ENCODE data around the gene FRS3. TPM values are rescaled to one million over a fixed set of nuclear protein-coding genes. Genes with fewer than 3 reads are reported as not detected.

The FRS3 gene
- total RNA-seq, 1 experiment from 2014 or later = 3.0 TPM

DNA sequence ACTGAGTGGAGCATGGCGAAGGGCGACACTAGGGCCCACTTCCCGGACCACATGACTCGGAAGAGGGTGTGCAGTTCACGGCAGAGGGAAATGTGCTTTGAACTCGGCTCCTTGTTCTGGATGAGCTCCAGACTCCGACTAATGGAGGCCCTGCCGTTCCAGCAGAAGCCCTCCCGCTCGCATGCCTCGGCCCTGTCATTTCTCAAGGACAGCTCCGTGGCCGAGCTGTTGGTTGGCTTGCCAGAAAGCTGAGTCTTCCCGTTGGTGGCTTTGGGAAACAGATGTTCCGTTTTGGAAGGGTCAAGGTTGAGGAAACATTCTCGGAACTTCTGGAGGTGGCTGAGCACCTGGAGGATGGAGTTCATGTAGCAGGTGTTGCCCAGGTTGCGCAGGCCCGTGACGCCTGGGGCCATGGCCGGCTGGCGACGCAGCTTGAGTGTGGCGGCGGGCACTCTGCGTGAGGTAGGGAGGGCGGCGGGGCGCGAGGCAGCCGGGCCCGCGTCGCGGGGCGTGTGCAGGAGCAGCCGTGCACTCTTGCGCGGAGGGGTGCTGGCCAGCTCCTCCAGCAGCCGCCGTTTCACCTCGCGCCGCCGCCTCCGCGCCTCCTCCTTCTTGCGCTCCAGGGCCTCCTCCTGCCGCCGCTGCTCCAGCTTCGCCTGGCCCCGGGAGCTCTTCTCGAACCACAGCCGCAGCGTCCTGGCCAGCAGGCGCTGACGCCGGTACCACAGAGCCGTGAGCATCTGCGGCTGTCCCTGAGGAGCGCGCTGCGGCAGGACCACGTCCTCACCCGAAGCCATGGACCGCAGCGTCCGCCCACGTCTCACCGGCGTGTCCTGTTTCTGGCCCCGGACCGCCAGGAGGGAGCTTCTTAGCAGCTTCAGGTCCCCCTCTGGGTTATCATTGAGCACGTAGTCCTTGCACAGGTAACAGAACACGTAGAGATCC, 26.4 kb upstream of the FRS3 start:
- Histone ChIP-seq H3K27me3 (ENCODE audit: control insufficient read depth, insufficient read depth, low read length) (no peaks in the 10 kb centered on the region), H3K27ac (ENCODE audit: low read length) (no peak overlapping the region), H3K4me1 (ENCODE audit: control insufficient read depth, insufficient read depth, low read length) (no peaks in the 10 kb centered on the region), H3K9me3 (ENCODE audit: control insufficient read depth, insufficient read depth, low read depth, low read length) (no peaks in the 10 kb centered on the region), H3K4me3 (ENCODE audit: low read depth in 2 of 2, low read length in 2 of 2) (no peak overlapping the region), H3K36me3 (ENCODE audit: control insufficient read depth, insufficient read depth, low read length) (no peaks in the 10 kb centered on the region)
- BruUV-seq (replicated peaks) = no TSS peak
- DNase-seq (ENCODE audit: low read depth, low spot score) (no peak), ATAC-seq (no peak)
- intact Hi-C loops (cut with micrococcal nuclease; ENCODE audit: unreplicated experiment) = no loop called here
- CTCF ChIA-PET = no interaction called here
- TF ChIP-seq, protein P1, sequence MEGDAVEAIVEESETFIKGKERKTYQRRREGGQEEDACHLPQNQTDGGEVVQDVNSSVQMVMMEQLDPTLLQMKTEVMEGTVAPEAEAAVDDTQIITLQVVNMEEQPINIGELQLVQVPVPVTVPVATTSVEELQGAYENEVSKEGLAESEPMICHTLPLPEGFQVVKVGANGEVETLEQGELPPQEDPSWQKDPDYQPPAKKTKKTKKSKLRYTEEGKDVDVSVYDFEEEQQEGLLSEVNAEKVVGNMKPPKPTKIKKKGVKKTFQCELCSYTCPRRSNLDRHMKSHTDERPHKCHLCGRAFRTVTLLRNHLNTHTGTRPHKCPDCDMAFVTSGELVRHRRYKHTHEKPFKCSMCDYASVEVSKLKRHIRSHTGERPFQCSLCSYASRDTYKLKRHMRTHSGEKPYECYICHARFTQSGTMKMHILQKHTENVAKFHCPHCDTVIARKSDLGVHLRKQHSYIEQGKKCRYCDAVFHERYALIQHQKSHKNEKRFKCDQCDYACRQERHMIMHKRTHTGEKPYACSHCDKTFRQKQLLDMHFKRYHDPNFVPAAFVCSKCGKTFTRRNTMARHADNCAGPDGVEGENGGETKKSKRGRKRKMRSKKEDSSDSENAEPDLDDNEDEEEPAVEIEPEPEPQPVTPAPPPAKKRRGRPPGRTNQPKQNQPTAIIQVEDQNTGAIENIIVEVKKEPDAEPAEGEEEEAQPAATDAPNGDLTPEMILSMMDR (IDR thresholded peaks at IDR 0.05) = no peak
- TF ChIP-seq SIN3A (IDR thresholded peaks at IDR 0.05; ENCODE audit: borderline replicate concordance, insufficient read depth, low read depth, low read length) (no peak), TCF7L2 (IDR thresholded peaks at IDR 0.05; ENCODE audit: low read depth, low read length) (no peak), POLR2AphosphoS5 (IDR thresholded peaks at IDR 0.05; ENCODE audit: low read depth, low read length) (no peak)
- TF ChIP-seq, protein P2, sequence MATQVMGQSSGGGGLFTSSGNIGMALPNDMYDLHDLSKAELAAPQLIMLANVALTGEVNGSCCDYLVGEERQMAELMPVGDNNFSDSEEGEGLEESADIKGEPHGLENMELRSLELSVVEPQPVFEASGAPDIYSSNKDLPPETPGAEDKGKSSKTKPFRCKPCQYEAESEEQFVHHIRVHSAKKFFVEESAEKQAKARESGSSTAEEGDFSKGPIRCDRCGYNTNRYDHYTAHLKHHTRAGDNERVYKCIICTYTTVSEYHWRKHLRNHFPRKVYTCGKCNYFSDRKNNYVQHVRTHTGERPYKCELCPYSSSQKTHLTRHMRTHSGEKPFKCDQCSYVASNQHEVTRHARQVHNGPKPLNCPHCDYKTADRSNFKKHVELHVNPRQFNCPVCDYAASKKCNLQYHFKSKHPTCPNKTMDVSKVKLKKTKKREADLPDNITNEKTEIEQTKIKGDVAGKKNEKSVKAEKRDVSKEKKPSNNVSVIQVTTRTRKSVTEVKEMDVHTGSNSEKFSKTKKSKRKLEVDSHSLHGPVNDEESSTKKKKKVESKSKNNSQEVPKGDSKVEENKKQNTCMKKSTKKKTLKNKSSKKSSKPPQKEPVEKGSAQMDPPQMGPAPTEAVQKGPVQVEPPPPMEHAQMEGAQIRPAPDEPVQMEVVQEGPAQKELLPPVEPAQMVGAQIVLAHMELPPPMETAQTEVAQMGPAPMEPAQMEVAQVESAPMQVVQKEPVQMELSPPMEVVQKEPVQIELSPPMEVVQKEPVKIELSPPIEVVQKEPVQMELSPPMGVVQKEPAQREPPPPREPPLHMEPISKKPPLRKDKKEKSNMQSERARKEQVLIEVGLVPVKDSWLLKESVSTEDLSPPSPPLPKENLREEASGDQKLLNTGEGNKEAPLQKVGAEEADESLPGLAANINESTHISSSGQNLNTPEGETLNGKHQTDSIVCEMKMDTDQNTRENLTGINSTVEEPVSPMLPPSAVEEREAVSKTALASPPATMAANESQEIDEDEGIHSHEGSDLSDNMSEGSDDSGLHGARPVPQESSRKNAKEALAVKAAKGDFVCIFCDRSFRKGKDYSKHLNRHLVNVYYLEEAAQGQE (IDR thresholded peaks at IDR 0.05; ENCODE audit: insufficient read depth in 1 of 2, low read depth in 2 of 2, low read length in 1 of 2) = no peak
- in situ Hi-C loops (cut with HindIII; ENCODE audit: low pct_unique_long_range_greater_than_20kb, low sequenced_read_pairs) = no loop called here
- POLR2A ChIA-PET = interaction anchor here (0.6 to 0.7 kb wide), 2 partner anchors 10 to 401 kb away, joined by 3 to 5 read pairs; no protein-coding TSS in a partner anchor

DNA sequence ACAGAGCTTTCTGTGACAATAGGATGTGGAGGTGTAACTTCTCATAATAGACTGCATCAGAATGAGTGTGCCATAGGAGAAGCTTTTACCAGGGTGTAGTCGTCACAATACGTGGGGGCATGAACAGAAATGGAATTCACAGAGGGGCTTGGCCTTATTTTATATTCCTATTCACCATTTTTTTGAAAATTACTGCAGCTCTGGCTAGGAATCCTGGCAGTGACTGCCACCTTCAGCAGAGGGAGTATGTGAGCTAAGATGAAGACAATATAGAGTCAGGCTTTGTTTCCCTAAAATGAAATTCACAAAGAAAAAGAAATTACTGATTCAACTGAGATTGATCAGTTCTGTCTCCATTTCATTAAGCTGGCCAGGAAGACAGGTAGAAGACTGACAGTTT, 21.7 kb upstream of the FRS3 start:
- no peaks in the 10 kb centered on the region for H3K36me3 ChIP-seq (ENCODE audit: control insufficient read depth, insufficient read depth, low read length)
- H3K9me3 ChIP-seq (ENCODE audit: control insufficient read depth, insufficient read depth, low read depth, low read length) = no peaks in the 10 kb centered on the region
- peak; percentile 73; the same call in 1 of the 2 replicates for ATAC-seq
- TF ChIP-seq TCF7L2 (IDR thresholded peaks at IDR 0.05; ENCODE audit: low read depth, low read length) = no peak
- no peak for TF ChIP-seq POLR2AphosphoS5 (IDR thresholded peaks at IDR 0.05; ENCODE audit: low read depth, low read length)
- TF ChIP-seq, protein P1 (IDR thresholded peaks at IDR 0.05) = no peak; the same call in 1 of the 2 replicates
- TF ChIP-seq, protein P2 (IDR thresholded peaks at IDR 0.05; ENCODE audit: insufficient read depth in 1 of 2, low read depth in 2 of 2, low read length in 1 of 2) = no peak
- no peak for TF ChIP-seq SIN3A (IDR thresholded peaks at IDR 0.05; ENCODE audit: borderline replicate concordance, insufficient read depth, low read depth, low read length)
- BruUV-seq (replicated peaks) = no TSS peak
- H3K4me1 ChIP-seq (ENCODE audit: control insufficient read depth, insufficient read depth, low read length) = no peaks in the 10 kb centered on the region
- ChIA-PET POLR2A (no interaction called here), CTCF (interaction anchor here (0.6 to 1.2 kb wide), 5 partner anchors 120 to 256 kb away, joined by 3 to 10 read pairs (median 5); partner anchors contain the start of genes BYSL and MED20)
- no peak overlapping the region for H3K27ac ChIP-seq (ENCODE audit: low read length)
- in situ Hi-C loops (cut with HindIII; ENCODE audit: low pct_unique_long_range_greater_than_20kb, low sequenced_read_pairs) (no loop called here), intact Hi-C loops (cut with micrococcal nuclease; ENCODE audit: unreplicated experiment) (loop anchor here (5.0 kb wide), 1 partner anchor 231 kb away; no protein-coding TSS in a partner anchor)
- no peak for DNase-seq (ENCODE audit: low read depth, low spot score)
- H3K4me3 ChIP-seq (ENCODE audit: low read depth in 2 of 2, low read length in 2 of 2) = no peak overlapping the region
- no peaks in the 10 kb centered on the region for H3K27me3 ChIP-seq (ENCODE audit: control insufficient read depth, insufficient read depth, low read length)
